SK-N-SH treated with all-trans-retinoic acid at 6 μM for 48 hours (cell line): ENCODE measurements around the gene STPG2.

Experiments used
- GLIS3 ChIP-seq: fragments of 250-450 bp; sonication (Bioruptor Pico); IDR thresholded peaks from 2 replicates; pipeline ENCODE4 v1.5.0; 2020; ENCODE audit warnings: mild to moderate bottlenecking, moderate library complexity
- TCF4 ChIP-seq: fragments of 250-450 bp; sonication (Bioruptor Pico); IDR thresholded peaks from 2 replicates; pipeline ENCODE4 v1.8.0; 2021; ENCODE audit warnings: mild to moderate bottlenecking, moderate library complexity, borderline replicate concordance
- ZFP3 ChIP-seq: fragments of 250-450 bp; sonication (Bioruptor Pico); IDR thresholded peaks from 2 replicates; pipeline ENCODE4 v1.5.0; 2020; ENCODE audit warnings: mild to moderate bottlenecking, moderate library complexity
- TF ChIP-seq, protein P1 (sequence below): fragments of 250-450 bp; sonication (Bioruptor Pico); IDR thresholded peaks from 2 replicates; pipeline ENCODE4 v1.8.0; 2021; ENCODE audit warnings: low read depth, mild to moderate bottlenecking, moderate library complexity, borderline replicate concordance
- TF ChIP-seq, protein P2 (sequence below): fragments of 250-450 bp; sonication (Bioruptor Pico); IDR thresholded peaks from 2 replicates; pipeline ENCODE4 v1.8.0; 2020; ENCODE audit warnings: mild to moderate bottlenecking, moderate library complexity, borderline replicate concordance
- TF ChIP-seq, protein P3 (sequence below): fragments of 250-450 bp; sonication (Bioruptor Pico); IDR thresholded peaks from 2 replicates; pipeline ENCODE4 v1.5.1; 2021; ENCODE audit warnings: mild to moderate bottlenecking, moderate library complexity

GRCh38 chr4:97819294-97819693 is 324.0 kb downstream of the STPG2 start:
- TF ChIP-seq, protein P1, sequence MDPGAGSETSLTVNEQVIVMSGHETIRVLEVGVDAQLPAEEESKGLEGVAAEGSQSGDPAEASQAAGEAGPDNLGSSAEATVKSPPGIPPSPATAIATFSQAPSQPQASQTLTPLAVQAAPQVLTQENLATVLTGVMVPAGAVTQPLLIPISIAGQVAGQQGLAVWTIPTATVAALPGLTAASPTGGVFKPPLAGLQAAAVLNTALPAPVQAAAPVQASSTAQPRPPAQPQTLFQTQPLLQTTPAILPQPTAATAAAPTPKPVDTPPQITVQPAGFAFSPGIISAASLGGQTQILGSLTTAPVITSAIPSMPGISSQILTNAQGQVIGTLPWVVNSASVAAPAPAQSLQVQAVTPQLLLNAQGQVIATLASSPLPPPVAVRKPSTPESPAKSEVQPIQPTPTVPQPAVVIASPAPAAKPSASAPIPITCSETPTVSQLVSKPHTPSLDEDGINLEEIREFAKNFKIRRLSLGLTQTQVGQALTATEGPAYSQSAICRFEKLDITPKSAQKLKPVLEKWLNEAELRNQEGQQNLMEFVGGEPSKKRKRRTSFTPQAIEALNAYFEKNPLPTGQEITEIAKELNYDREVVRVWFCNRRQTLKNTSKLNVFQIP, result no peak
- TF ChIP-seq, protein P2, sequence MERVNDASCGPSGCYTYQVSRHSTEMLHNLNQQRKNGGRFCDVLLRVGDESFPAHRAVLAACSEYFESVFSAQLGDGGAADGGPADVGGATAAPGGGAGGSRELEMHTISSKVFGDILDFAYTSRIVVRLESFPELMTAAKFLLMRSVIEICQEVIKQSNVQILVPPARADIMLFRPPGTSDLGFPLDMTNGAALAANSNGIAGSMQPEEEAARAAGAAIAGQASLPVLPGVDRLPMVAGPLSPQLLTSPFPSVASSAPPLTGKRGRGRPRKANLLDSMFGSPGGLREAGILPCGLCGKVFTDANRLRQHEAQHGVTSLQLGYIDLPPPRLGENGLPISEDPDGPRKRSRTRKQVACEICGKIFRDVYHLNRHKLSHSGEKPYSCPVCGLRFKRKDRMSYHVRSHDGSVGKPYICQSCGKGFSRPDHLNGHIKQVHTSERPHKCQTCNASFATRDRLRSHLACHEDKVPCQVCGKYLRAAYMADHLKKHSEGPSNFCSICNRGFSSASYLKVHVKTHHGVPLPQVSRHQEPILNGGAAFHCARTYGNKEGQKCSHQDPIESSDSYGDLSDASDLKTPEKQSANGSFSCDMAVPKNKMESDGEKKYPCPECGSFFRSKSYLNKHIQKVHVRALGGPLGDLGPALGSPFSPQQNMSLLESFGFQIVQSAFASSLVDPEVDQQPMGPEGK (CRISPR knock-in tag), result no peak
- TF ChIP-seq ZFP3 (CRISPR knock-in tag) (no peak), GLIS3 (CRISPR knock-in tag) (no peak), TCF4 (CRISPR knock-in tag) (no peak)
- TF ChIP-seq, protein P3, sequence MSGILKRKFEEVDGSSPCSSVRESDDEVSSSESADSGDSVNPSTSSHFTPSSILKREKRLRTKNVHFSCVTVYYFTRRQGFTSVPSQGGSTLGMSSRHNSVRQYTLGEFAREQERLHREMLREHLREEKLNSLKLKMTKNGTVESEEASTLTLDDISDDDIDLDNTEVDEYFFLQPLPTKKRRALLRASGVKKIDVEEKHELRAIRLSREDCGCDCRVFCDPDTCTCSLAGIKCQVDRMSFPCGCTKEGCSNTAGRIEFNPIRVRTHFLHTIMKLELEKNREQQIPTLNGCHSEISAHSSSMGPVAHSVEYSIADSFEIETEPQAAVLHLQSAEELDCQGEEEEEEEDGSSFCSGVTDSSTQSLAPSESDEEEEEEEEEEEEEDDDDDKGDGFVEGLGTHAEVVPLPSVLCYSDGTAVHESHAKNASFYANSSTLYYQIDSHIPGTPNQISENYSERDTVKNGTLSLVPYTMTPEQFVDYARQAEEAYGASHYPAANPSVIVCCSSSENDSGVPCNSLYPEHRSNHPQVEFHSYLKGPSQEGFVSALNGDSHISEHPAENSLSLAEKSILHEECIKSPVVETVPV (CRISPR knock-in tag), result no peak
